HG02870 (cell line): ENCODE data around the gene ZCCHC14.
A peak's percentile ranks its signal among the peaks of the same experiment; 100 is the strongest.

Experiments
- ATAC-seq: cut with Tn5 transposase; IDR thresholded peaks from one replicate; pipeline ENCODE4 v1.9.1; 2021; ENCODE audit warnings: mild to moderate bottlenecking, moderate library complexity; ENCODE audit not compliant: unreplicated experiment

Gene ZCCHC14

GRCh38 chr16:87492721-87493607, at the start of gene ZCCHC14:
Gene ZCCHC14, minus strand, starts transcription at chr16:87493024. Its CDS starts 786 bp downstream, at chr16:87492238.
- peak; percentile 77 for ATAC-seq

- no peak for ATAC-seq
Observed at GRCh38 chr16:87541872-87542234, 49.0 kb upstream of the ZCCHC14 start.

- ATAC-seq, result no peak
Observed at GRCh38 chr16:87541147-87541871, 48.5 kb upstream of the ZCCHC14 start.

- no peak for ATAC-seq
Observed at GRCh38 chr16:87540897-87541146, 48.0 kb upstream of the ZCCHC14 start.

GRCh38 chr16:87540072-87540896, 47.5 kb upstream of the ZCCHC14 start:
- ATAC-seq, result no peak

GRCh38 chr16:87539113-87539512, 46.3 kb upstream of the ZCCHC14 start:
- no peak for ATAC-seq

GRCh38 chr16:87538594-87538993, 45.8 kb upstream of the ZCCHC14 start:
- no peak for ATAC-seq

GRCh38 chr16:87538160-87538559, 45.3 kb upstream of the ZCCHC14 start:
- no peak for ATAC-seq

GRCh38 chr16:87536795-87537142, 43.9 kb upstream of the ZCCHC14 start:
- ATAC-seq, result no peak

GRCh38 chr16:87535855-87536794, 43.3 kb upstream of the ZCCHC14 start:
- ATAC-seq, result no peak

GRCh38 chr16:87535457-87535854, 42.6 kb upstream of the ZCCHC14 start:
- ATAC-seq, result no peak

GRCh38 chr16:87534751-87535150, 41.9 kb upstream of the ZCCHC14 start:
- ATAC-seq, result no peak

GRCh38 chr16:87534030-87534653, 41.3 kb upstream of the ZCCHC14 start:
- no peak for ATAC-seq

- no peak for ATAC-seq
Observed at GRCh38 chr16:87533061-87533460, 40.2 kb upstream of the ZCCHC14 start.

- no peak for ATAC-seq
Observed at GRCh38 chr16:87531418-87531817, 38.6 kb upstream of the ZCCHC14 start.

- no peak for ATAC-seq
Observed at GRCh38 chr16:87528690-87529579, 36.1 kb upstream of the ZCCHC14 start.

GRCh38 chr16:87527055-87527724, 34.4 kb upstream of the ZCCHC14 start:
- no peak for ATAC-seq

- no peak for ATAC-seq
Observed at GRCh38 chr16:87526238-87526947, 33.6 kb upstream of the ZCCHC14 start.
